ENCODE results near the gene CHD2. TPM values are rescaled to one million over a fixed set of nuclear protein-coding genes. Genes with fewer than 3 reads are reported as not detected.

Gene CHD2
- total and polyA plus RNA-seq, 2 donors (not counting 3 experiments of a cell fraction or from before 2014, with no cell fraction given) = 53.8 to 97.9 TPM

GRCh38 chr15:93055211-93055610 is 155.1 kb downstream of the CHD2 start:
- no peak for DNase-seq (ENCODE audit: low read depth, low spot score)
- ChIA-PET POLR2A (no interaction called here), CTCF (interaction anchor here (0.5 to 1.7 kb wide), 2 partner anchors 25 to 1221 kb away, joined by 3 to 4 read pairs; no protein-coding TSS in a partner anchor)
- TF ChIP-seq JUN (IDR thresholded peaks at IDR 0.05; ENCODE audit: borderline replicate concordance, insufficient read depth, insufficient read length, low read depth) (no peak), FOS (IDR thresholded peaks at IDR 0.05; ENCODE audit: borderline replicate concordance, insufficient read depth, low read length) (no peak), CTCF (IDR thresholded peaks at IDR 0.05; ENCODE audit: extremely low read depth in 1 of 2, insufficient read depth in 1 of 2, low read depth in 1 of 2, low read length in 2 of 2) (no peak), GATA2 (IDR thresholded peaks at IDR 0.05; ENCODE audit: insufficient read depth, insufficient read length, low read depth, low read length) (no peak), POLR2AphosphoS5 (IDR thresholded peaks at IDR 0.05; ENCODE audit: insufficient read depth, low read depth, low read length) (no peak), MAX (IDR thresholded peaks at IDR 0.05; ENCODE audit: insufficient read depth, insufficient read length) (no peak), MYC (IDR thresholded peaks at IDR 0.05; ENCODE audit: low read depth, low read length) (no peak), POLR2A (IDR thresholded peaks at IDR 0.05; ENCODE audit: low read depth, low read length) (no peak), EZH2 (IDR thresholded peaks at IDR 0.05; ENCODE audit: borderline replicate concordance, low read depth, low read length, severe bottlenecking) (no peak)
- Histone ChIP-seq H3K27ac (ENCODE audit: insufficient read depth, low read depth, low read length) (no peak overlapping the region), H3K9me3 (replicated peaks; ENCODE audit: control insufficient read depth, insufficient read depth, low read length) (no peaks in the 10 kb centered on the region), H3K9me1 (replicated peaks; ENCODE audit: control insufficient read depth, extremely low read depth, insufficient read depth, low read length) (no peaks in the 10 kb centered on the region), H4K20me1 (replicated peaks; ENCODE audit: control insufficient read depth, extremely low read depth, insufficient read depth, low read length) (no peaks in the 10 kb centered on the region), H3K4me1 (ENCODE audit: control insufficient read depth, extremely low read depth, insufficient read depth, low read length) (no peaks in the 10 kb centered on the region), H3K9ac (replicated peaks; ENCODE audit: extremely low read depth, insufficient read depth, low read length) (no peak overlapping the region), H3K27me3 (ENCODE audit: control insufficient read depth in 2 of 2, insufficient read depth in 2 of 2, low read length in 2 of 2) (no peaks in the 10 kb centered on the region), H3K79me2 (ENCODE audit: control insufficient read depth, insufficient read depth, low read length) (no peaks in the 10 kb centered on the region), H2AFZ (ENCODE audit: low read depth, low read length) (no peak overlapping the region), H3K4me3 (replicated peaks in 1 of 3; ENCODE audit: insufficient read depth in 1 of 3, low read depth in 1 of 3, low read length in 3 of 3) (no peak overlapping the region), H3K36me3 (ENCODE audit: control insufficient read depth in 2 of 2, extremely low read depth in 1 of 2, insufficient read depth in 2 of 2, low read length in 2 of 2) (no peaks in the 10 kb centered on the region), H3K4me2 (ENCODE audit: insufficient read depth, low read length) (no peak overlapping the region)
- intact Hi-C loops (cut with micrococcal nuclease) = no loop called here
- no peak for FAIRE-seq
- no TSS peak for BruUV-seq (replicated peaks)
- dilution Hi-C loops (cut with MboI; ENCODE audit: extremely low pct_ligation_motif_present, low sequenced_read_pairs) = no loop called here
